ENCODE results near the gene CARM1. TPM values are rescaled to one million over a fixed set of nuclear protein-coding genes. Genes with fewer than 3 reads are reported as not detected.
"Not testable (repeated sequence)": the region's sequence is repeated elsewhere in the genome, so short reads cannot be mapped to it uniquely, and the experiment has no call there.

Gene CARM1
- total and polyA plus RNA-seq, 2 donors (not counting 1 experiment from before 2014, with no cell fraction given): 33.0 to 34.3 TPM

GRCh38 chr19:10836479-10837330, 34.6 kb upstream of the CARM1 start:
- ChIA-PET POLR2A (interaction anchor here (0.5 to 2.0 kb wide), 13 partner anchors 23 to 1893 kb away, joined by 3 to 18 read pairs (median 8); partner anchors contain the start of genes CARM1, DNM2 and QTRT1), CTCF (interaction anchor here (0.6 to 5.0 kb wide), 11 partner anchors 9 to 736 kb away, joined by 3 to 62 read pairs (median 4); partner anchors contain the start of genes CARM1, DNM2 and QTRT1)
- TF ChIP-seq CTCF (IDR thresholded peaks at IDR 0.05): no peak
- no peak for TF ChIP-seq EZH2 (IDR thresholded peaks at IDR 0.05; ENCODE audit: borderline replicate concordance, insufficient read depth, low read depth, low read length, poor library complexity, severe bottlenecking)
- WGBS (ENCODE audit: insufficient coverage): 30% methylated on average over 33 of the region's 38 CpGs
- ATAC-seq (ENCODE audit: low read depth): peak; percentile 20
- DNase-seq: no peak
- H3K4me2 ChIP-seq (replicated peaks; ENCODE audit: low read depth, low read length, poor library complexity, severe bottlenecking): peak overlapping the region; percentile 87
- Mint-ChIP-seq H3K9me3 (ENCODE audit: insufficient read depth) (peaks cover 6% of the 10 kb centered on the region), H3K4me1 (peaks cover 14% of the 10 kb centered on the region), H3K27ac (peak overlapping the region; percentile 100), H3K4me3 (peak overlapping the region; percentile 96), H3K27me3 (no peaks in the 10 kb centered on the region)
- peak overlapping the region; percentile 85 for H2AFZ ChIP-seq (ENCODE audit: insufficient read depth, low read depth, low read length, poor library complexity, severe bottlenecking)
- H3K27me3 ChIP-seq (replicated peaks in 1 of 4; ENCODE audit: control extremely low read depth in 1 of 4, control insufficient read depth in 3 of 4, insufficient read depth in 4 of 4, low read length in 3 of 4): no peaks in the 10 kb centered on the region
- H3K4me1 ChIP-seq (ENCODE audit: control insufficient read depth in 2 of 2, insufficient read depth in 2 of 2, low read length in 2 of 2): peaks cover 7 to 17% of the 10 kb centered on the region in 2 donors
- H3K36me3 ChIP-seq (replicated peaks in 1 of 2; ENCODE audit: control extremely low read depth in 1 of 2, control insufficient read depth in 1 of 2, extremely low read depth in 1 of 2, insufficient read depth in 2 of 2, low read length in 1 of 2): peaks cover 0 to 13% of the 10 kb centered on the region in 2 experiments
- H3K79me2 ChIP-seq (ENCODE audit: control insufficient read depth, insufficient read depth, low read length): no peaks in the 10 kb centered on the region
- H3K27ac ChIP-seq (ENCODE audit: low read length in 2 of 2): peak overlapping the region; percentile 95 to 97
- peaks cover 1 to 31% (median 9%) of the 10 kb centered on the region in 3 donors for H3K9me3 ChIP-seq (ENCODE audit: control extremely low read depth in 1 of 3, control insufficient read depth in 2 of 3, insufficient read depth in 1 of 3, low read length in 2 of 3)
- H3K9ac ChIP-seq (ENCODE audit: low read length): peak overlapping the region; percentile 92
- H3K4me3 ChIP-seq (ENCODE audit: control extremely low read depth in 1 of 5, extremely low read depth in 1 of 5, insufficient read depth in 1 of 5, low read depth in 2 of 5, low read length in 4 of 5): peak overlapping the region; percentile 64 to 97 (median 94)
- intact Hi-C loops (cut with micrococcal nuclease): loop anchor here (1.0 to 5.0 kb wide), 6 partner anchors 28 to 1019 kb away; partner anchors contain the start of genes CARM1 and FBXL12
- peaks cover 7% of the 10 kb centered on the region for H4K20me1 ChIP-seq (ENCODE audit: control insufficient read depth, insufficient read depth, low read length, poor library complexity, severe bottlenecking)

DNA sequence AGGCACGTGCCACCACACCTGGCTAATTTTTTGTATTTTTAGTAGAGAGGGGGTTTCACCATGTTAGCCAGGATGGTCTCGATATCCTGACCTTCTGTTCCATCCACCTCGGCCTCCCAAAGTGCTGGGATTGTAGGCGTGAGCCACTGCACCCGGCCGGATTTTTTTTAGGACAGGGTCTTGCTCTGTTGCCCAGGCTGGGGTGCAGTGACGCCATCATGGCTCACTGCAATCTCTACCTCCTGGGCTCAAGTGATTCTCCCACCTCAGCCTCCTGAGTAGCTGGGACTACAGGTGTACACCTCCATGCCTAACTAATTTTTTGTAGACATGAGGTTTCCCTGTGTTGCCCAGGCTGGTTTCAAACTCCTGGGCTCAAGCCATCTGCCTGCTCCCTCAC, 33.7 kb upstream of the CARM1 start:
- H3K36me3 ChIP-seq (replicated peaks in 1 of 2; ENCODE audit: control extremely low read depth in 1 of 2, control insufficient read depth in 1 of 2, extremely low read depth in 1 of 2, insufficient read depth in 2 of 2, low read length in 1 of 2); H2AFZ ChIP-seq (ENCODE audit: insufficient read depth, low read depth, low read length, poor library complexity, severe bottlenecking); H3K79me2 ChIP-seq (ENCODE audit: control insufficient read depth, insufficient read depth, low read length); H3K27me3 Mint-ChIP-seq; H3K4me3 ChIP-seq (ENCODE audit: control extremely low read depth in 1 of 5, extremely low read depth in 1 of 5, insufficient read depth in 1 of 5, low read depth in 2 of 5, low read length in 4 of 5); H3K27ac Mint-ChIP-seq; H3K4me2 ChIP-seq (replicated peaks; ENCODE audit: low read depth, low read length, poor library complexity, severe bottlenecking); H3K27me3 ChIP-seq (replicated peaks in 1 of 4; ENCODE audit: control extremely low read depth in 1 of 4, control insufficient read depth in 3 of 4, insufficient read depth in 4 of 4, low read length in 3 of 4); H3K9ac ChIP-seq (ENCODE audit: low read length); H3K9me3 Mint-ChIP-seq (ENCODE audit: insufficient read depth); H3K4me3 Mint-ChIP-seq; H3K27ac ChIP-seq (ENCODE audit: low read length in 2 of 2); POLR2A ChIA-PET; H4K20me1 ChIP-seq (ENCODE audit: control insufficient read depth, insufficient read depth, low read length, poor library complexity, severe bottlenecking); ATAC-seq (ENCODE audit: low read depth): not testable (repeated sequence)
- peaks cover 14% of the 10 kb centered on the region for H3K4me1 Mint-ChIP-seq
- CTCF ChIA-PET: interaction anchor here (0.6 to 5.0 kb wide), 5 partner anchors 9 to 735 kb away, joined by 3 to 62 read pairs (median 5); partner anchors contain the start of gene DNM2
- DNase-seq: peak; percentile 8
- Histone ChIP-seq H3K9me3 (ENCODE audit: control extremely low read depth in 1 of 3, control insufficient read depth in 2 of 3, insufficient read depth in 1 of 3, low read length in 2 of 3) (peaks cover 1 to 31% (median 9%) of the 10 kb centered on the region in 3 donors), H3K4me1 (ENCODE audit: control insufficient read depth in 2 of 2, insufficient read depth in 2 of 2, low read length in 2 of 2) (peaks cover 7 to 17% of the 10 kb centered on the region in 2 donors)
- WGBS (ENCODE audit: insufficient coverage): 94% methylated on average over 6 of the region's 7 CpGs
- intact Hi-C loops (cut with micrococcal nuclease): loop anchor here (5.0 kb wide), 1 partner anchor 1020 kb away; the partner anchor contains the start of gene FBXL12
